HepG2 (cell line): ENCODE measurements around the gene ATRAID. TPM values are rescaled to one million over a fixed set of nuclear protein-coding genes. Genes with fewer than 3 reads are reported as not detected.

ENCODE experiments used
- ASH2L ChIP-seq: fragments of 300-600, 200-600 bp; sonication (generic); IDR thresholded peaks from 2 replicates; pipeline ENCODE4 v1.7.0; 2017; ENCODE audit warnings: low read depth, mild to moderate bottlenecking, moderate library complexity, mixed read lengths, low read length; ENCODE audit not compliant: insufficient read length
- CBX5 ChIP-seq: sonication (generic); formaldehyde crosslinking; IDR thresholded peaks from 2 replicates; pipeline ENCODE4 v1.4.0; 2020; ENCODE audit warnings: missing genetic modification reagents, borderline replicate concordance
- CC2D1A ChIP-seq: sonication (generic); formaldehyde crosslinking; IDR thresholded peaks from 2 replicates; pipeline ENCODE4 v1.8.1; 2023; ENCODE audit warnings: mild to moderate bottlenecking, missing genetic modification reagents
- HOXA7 ChIP-seq: sonication (generic); formaldehyde crosslinking; IDR thresholded peaks from 2 replicates; pipeline ENCODE4 v1.8.1; 2022; ENCODE audit warnings: mild to moderate bottlenecking, missing genetic modification reagents, moderate library complexity
- KMT2A ChIP-seq: sonication (generic); formaldehyde crosslinking; IDR thresholded peaks from 2 replicates; pipeline ENCODE4 v1.4.0; 2020; ENCODE audit warnings: missing genetic modification reagents
- RXRB ChIP-seq: IDR thresholded peaks from 2 replicates; pipeline ENCODE4 v1.6.1; 2016; ENCODE audit warnings: borderline replicate concordance, missing genetic modification reagents, missing compliant biosample characterization
- SALL1 ChIP-seq: sonication (generic); formaldehyde crosslinking; IDR thresholded peaks from 2 replicates; pipeline ENCODE4 v1.8.0; 2022; ENCODE audit warnings: mild to moderate bottlenecking, missing genetic modification reagents
- ZFX ChIP-seq: sonication (generic); formaldehyde crosslinking; IDR thresholded peaks from 2 replicates; pipeline ENCODE4 v1.4.0; 2020; ENCODE audit warnings: mild to moderate bottlenecking, low read depth, missing genetic modification reagents, moderate library complexity
- ZKSCAN5 ChIP-seq: sonication (generic); formaldehyde crosslinking; IDR thresholded peaks from 2 replicates; pipeline ENCODE4 v1.5.1; 2020; ENCODE audit warnings: mild to moderate bottlenecking, missing genetic modification reagents
- ZNF546 ChIP-seq: sonication (generic); formaldehyde crosslinking; conservative IDR thresholded peaks from 2 replicates; pipeline ENCODE4 v1.8.1; 2023; ENCODE audit warnings: mild to moderate bottlenecking, missing genetic modification reagents
- ZNF644 ChIP-seq: IDR thresholded peaks from 2 replicates; pipeline ENCODE4 v1.6.1; 2016; ENCODE audit warnings: low read depth
- ZNF678 ChIP-seq: sonication (generic); formaldehyde crosslinking; IDR thresholded peaks from 2 replicates; pipeline ENCODE4 v1.4.0; 2020; ENCODE audit warnings: mild to moderate bottlenecking, missing genetic modification reagents
- ZNF773 ChIP-seq: sonication (generic); formaldehyde crosslinking; IDR thresholded peaks from 2 replicates; pipeline ENCODE4 v1.4.0; 2020; ENCODE audit warnings: missing genetic modification reagents, borderline replicate concordance
- ZNF816 ChIP-seq: sonication (generic); formaldehyde crosslinking; IDR thresholded peaks from 2 replicates; pipeline ENCODE4 v1.8.0; 2022; ENCODE audit warnings: missing genetic modification reagents, mild to moderate bottlenecking, borderline replicate concordance
- polyA plus RNA-seq, 8 experiments: library from polyadenylated mRNA; depleted of rRNA in 3 of 8; stranded (reverse) in 7 of 8; unstranded in 1 of 8; fragments of >200 nt; fragmentation: Illumina TruSeq in 4 of 8; extraction: Trizol in 4 of 8; gene quantifications; 2 replicates each; pipeline versions ENCODE4 v1.2.1 to v1.2.3, GENCODE V29; 2011 to 2016; ENCODE audit warnings: low read depth in 4 of 8, missing spikeins in 1 of 8, mixed read lengths in 1 of 8; ENCODE audit not compliant: insufficient read depth in 1 of 8
- total RNA-seq, 5 experiments: library from RNA; depleted of rRNA; stranded (reverse); fragments of >200 nt; fragmentation: Illumina TruSeq; extraction: Trizol; gene quantifications; 2 replicates each; pipeline ENCODE4 v1.2.3, GENCODE V29; 2016; ENCODE audit warnings: low read depth in 1 of 5
- TF ChIP-seq, protein P1 (sequence below): sonication (generic); formaldehyde crosslinking; IDR thresholded peaks from 2 replicates; pipeline ENCODE4 v1.4.0; 2020; ENCODE audit warnings: missing genetic modification reagents
- TF ChIP-seq, protein P2 (sequence below): sonication (generic); formaldehyde crosslinking; IDR thresholded peaks from 2 replicates; pipeline ENCODE4 v1.4.0; 2020; ENCODE audit warnings: missing genetic modification reagents; ENCODE audit errors: not compliant biosample characterization
- TF ChIP-seq, protein P3 (sequence below): sonication (generic); formaldehyde crosslinking; IDR thresholded peaks from 2 replicates; pipeline ENCODE4 v1.4.0; 2020; ENCODE audit warnings: missing genetic modification reagents, mild to moderate bottlenecking, borderline replicate concordance
- TF ChIP-seq, protein P4 (sequence below): sonication (generic); formaldehyde crosslinking; IDR thresholded peaks from 2 replicates; pipeline ENCODE4 v1.8.1; 2023; ENCODE audit warnings: mild to moderate bottlenecking, moderate library complexity, missing genetic modification reagents
- TF ChIP-seq, protein P5 (sequence below): sonication (generic); formaldehyde crosslinking; conservative IDR thresholded peaks from 2 replicates; pipeline ENCODE4 v1.8.0; 2022; ENCODE audit warnings: mild to moderate bottlenecking, moderate library complexity, missing genetic modification reagents
- TF ChIP-seq, protein P6 (sequence below): sonication (generic); formaldehyde crosslinking; IDR thresholded peaks from 2 replicates; pipeline ENCODE4 v1.5.1; 2020; ENCODE audit warnings: missing genetic modification reagents, mild to moderate bottlenecking, borderline replicate concordance

ATRAID gene
- total and polyA plus RNA-seq, 2 of the 13 experiments (the other 11 are each of a cell fraction or from before 2014, with no cell fraction given), result 207 to 382 TPM

DNA sequence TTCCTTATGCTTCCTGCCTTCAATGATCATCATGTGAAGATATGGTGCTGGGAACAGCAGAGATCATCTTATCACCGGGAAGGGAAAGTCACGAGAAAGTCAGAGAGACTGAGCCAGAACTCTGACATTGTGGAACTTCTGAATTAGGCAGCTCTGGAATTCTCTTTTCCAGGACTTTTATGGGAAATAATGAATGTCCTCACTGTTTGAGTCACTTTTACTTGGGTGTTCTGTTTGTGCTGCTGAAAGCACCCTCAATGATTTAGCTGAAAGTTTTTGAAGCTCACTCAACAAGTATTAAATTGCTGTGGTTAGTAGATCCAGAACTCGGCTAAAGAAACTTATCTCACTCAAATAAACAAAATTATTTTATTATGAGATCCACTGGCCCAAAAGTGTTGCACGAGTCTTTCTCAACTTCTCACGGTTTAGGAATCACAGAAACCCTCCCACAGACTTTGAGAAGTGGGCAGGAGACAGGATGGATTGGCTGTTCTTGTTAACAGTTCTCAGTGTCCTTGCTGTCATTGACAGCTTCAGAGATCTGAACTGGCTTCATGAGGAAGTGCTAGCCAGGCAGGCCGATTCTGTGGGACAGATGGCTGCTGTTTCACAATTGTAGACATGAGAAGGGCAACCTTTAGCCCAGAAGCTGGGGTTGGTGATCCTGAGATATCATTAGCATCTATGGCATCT lies 26.4 kb upstream of the ATRAID start (continued):
- TF ChIP-seq, protein P1, sequence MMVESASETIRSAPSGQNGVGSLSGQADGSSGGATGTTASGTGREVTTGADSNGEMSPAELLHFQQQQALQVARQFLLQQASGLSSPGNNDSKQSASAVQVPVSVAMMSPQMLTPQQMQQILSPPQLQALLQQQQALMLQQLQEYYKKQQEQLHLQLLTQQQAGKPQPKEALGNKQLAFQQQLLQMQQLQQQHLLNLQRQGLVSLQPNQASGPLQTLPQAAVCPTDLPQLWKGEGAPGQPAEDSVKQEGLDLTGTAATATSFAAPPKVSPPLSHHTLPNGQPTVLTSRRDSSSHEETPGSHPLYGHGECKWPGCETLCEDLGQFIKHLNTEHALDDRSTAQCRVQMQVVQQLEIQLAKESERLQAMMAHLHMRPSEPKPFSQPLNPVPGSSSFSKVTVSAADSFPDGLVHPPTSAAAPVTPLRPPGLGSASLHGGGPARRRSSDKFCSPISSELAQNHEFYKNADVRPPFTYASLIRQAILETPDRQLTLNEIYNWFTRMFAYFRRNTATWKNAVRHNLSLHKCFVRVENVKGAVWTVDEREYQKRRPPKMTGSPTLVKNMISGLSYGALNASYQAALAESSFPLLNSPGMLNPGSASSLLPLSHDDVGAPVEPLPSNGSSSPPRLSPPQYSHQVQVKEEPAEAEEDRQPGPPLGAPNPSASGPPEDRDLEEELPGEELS (CRISPR knock-in tag), result peak; percentile 39; the same call in 1 of the 2 replicates
- TF ChIP-seq KMT2A (0 out of 2 replicates have a peak, but pooled peaks have one; percentile 43), ZNF644 (0 out of 2 replicates have a peak, but pooled peaks have one; percentile 20), ZFX (peak; percentile 71), ZNF773 (no peak), ZKSCAN5 (peak; percentile 54; the same call in 1 of the 2 replicates), ZNF816 (no peak), ZNF678 (CRISPR knock-in tag) (no peak), CC2D1A (CRISPR knock-in tag) (peak; percentile 19; the same call in 1 of the 2 replicates), ZNF546 (CRISPR knock-in tag) (no peak), CBX5 (CRISPR knock-in tag) (0 out of 2 replicates have a peak, but pooled peaks have one; percentile 38), RXRB (CRISPR knock-in tag) (peak; percentile 95), SALL1 (CRISPR knock-in tag) (peak; percentile 82), ASH2L (peak; percentile 54), HOXA7 (CRISPR knock-in tag) (no peak)
- TF ChIP-seq, protein P2, sequence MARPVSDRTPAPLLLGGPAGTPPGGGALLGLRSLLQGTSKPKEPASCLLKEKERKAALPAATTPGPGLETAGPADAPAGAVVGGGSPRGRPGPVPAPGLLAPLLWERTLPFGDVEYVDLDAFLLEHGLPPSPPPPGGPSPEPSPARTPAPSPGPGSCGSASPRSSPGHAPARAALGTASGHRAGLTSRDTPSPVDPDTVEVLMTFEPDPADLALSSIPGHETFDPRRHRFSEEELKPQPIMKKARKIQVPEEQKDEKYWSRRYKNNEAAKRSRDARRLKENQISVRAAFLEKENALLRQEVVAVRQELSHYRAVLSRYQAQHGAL (CRISPR knock-in tag), result no peak
- TF ChIP-seq, protein P3, sequence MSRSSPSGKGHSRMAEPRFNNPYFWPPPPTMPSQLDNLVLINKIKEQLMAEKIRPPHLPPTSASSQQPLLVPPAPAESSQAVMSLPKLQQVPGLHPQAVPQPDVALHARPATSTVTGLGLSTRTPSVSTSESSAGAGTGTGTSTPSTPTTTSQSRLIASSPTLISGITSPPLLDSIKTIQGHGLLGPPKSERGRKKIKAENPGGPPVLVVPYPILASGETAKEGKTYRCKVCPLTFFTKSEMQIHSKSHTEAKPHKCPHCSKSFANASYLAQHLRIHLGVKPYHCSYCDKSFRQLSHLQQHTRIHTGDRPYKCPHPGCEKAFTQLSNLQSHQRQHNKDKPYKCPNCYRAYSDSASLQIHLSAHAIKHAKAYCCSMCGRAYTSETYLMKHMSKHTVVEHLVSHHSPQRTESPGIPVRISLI, result peak; percentile 54; the same call in 1 of the 2 replicates
- TF ChIP-seq, protein P4, sequence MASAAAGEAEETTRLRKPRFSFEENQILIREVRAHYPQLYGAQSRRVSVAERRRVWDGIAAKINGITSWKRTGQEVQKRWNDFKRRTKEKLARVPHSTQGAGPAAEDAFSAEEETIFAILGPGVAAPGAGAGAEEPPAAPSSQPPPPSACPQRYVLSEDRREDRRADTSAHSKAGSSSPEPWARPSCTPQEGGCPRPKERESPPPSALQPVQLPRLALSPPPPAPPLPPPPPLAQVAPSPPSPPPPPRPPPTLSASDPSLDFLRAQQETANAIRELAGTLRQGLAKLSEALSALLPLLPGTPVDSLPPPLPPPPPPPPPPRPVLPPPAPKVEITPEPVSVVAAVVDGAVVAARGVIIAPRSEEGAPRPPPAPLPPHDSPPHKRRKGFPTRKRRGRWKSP (CRISPR knock-in tag), result no peak
- TF ChIP-seq, protein P5, sequence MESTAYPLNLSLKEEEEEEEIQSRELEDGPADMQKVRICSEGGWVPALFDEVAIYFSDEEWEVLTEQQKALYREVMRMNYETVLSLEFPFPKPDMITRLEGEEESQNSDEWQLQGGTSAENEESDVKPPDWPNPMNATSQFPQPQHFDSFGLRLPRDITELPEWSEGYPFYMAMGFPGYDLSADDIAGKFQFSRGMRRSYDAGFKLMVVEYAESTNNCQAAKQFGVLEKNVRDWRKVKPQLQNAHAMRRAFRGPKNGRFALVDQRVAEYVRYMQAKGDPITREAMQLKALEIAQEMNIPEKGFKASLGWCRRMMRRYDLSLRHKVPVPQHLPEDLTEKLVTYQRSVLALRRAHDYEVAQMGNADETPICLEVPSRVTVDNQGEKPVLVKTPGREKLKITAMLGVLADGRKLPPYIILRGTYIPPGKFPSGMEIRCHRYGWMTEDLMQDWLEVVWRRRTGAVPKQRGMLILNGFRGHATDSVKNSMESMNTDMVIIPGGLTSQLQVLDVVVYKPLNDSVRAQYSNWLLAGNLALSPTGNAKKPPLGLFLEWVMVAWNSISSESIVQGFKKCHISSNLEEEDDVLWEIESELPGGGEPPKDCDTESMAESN (CRISPR knock-in tag), result peak; percentile 65; the same call in 1 of the 2 replicates
- TF ChIP-seq, protein P6, sequence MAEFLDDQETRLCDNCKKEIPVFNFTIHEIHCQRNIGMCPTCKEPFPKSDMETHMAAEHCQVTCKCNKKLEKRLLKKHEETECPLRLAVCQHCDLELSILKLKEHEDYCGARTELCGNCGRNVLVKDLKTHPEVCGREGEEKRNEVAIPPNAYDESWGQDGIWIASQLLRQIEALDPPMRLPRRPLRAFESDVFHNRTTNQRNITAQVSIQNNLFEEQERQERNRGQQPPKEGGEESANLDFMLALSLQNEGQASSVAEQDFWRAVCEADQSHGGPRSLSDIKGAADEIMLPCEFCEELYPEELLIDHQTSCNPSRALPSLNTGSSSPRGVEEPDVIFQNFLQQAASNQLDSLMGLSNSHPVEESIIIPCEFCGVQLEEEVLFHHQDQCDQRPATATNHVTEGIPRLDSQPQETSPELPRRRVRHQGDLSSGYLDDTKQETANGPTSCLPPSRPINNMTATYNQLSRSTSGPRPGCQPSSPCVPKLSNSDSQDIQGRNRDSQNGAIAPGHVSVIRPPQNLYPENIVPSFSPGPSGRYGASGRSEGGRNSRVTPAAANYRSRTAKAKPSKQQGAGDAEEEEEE, result 0 out of 2 replicates have a peak, but pooled peaks have one; percentile 66
